ENCODE measurements around the gene RALGPS1. TPM values are rescaled to one million over a fixed set of nuclear protein-coding genes. Genes with fewer than 3 reads are reported as not detected.

RALGPS1 gene
- total RNA-seq, 2 experiments from 2014 or later: 1.9 to 2.2 TPM

DNA sequence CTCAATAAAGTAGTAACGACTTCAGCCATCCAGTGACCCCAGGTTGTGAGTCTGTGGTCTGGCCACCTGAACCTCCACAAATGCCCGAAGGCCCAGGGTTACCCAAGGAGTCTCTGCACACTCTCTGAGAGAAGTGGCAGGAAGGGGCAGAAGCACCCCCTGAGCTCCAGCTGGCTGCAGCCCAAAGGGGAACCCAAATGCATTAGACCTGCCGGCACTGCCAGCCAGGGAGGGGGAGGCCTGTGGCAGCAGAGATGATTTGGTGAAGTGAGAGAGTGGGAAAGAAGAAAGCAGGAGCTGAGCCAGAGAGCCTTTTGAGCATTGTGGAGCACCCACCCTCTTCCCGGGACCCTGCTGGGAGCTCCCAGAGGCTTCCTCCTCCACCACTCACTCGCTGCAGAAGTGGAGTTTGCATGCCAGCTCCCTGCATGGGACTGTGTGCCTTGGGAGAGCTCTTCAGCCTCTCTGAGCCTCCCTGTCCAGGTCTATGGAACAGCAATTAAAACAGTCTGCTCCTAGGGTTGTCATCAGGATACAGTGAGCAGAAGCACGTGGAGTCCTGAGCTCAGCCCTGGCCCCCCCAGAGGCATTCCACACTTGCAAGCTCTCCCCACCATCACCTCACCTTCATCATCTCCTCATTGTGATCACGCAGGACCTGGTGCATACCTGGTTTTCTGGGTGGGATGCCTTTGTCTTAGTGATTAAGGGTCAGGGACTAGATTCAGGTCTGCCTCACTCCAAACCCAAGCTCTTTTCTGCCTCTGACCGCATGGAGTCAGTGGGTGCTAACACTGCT lies 221.7 kb downstream of the RALGPS1 start:
- no peak for ATAC-seq
- Mint-ChIP-seq H3K27ac (no peak overlapping the region), H3K4me3 (no peak overlapping the region), H3K27me3 (no peaks in the 10 kb centered on the region), H3K4me1 (ENCODE audit: low read depth) (no peaks in the 10 kb centered on the region), H3K9me3 (no peaks in the 10 kb centered on the region), H3K36me3 (ENCODE audit: low read depth) (no peaks in the 10 kb centered on the region)
- intact Hi-C loops (cut with micrococcal nuclease): no loop called here
- POLR2A ChIA-PET: no interaction called here
- TF ChIP-seq, protein P1, sequence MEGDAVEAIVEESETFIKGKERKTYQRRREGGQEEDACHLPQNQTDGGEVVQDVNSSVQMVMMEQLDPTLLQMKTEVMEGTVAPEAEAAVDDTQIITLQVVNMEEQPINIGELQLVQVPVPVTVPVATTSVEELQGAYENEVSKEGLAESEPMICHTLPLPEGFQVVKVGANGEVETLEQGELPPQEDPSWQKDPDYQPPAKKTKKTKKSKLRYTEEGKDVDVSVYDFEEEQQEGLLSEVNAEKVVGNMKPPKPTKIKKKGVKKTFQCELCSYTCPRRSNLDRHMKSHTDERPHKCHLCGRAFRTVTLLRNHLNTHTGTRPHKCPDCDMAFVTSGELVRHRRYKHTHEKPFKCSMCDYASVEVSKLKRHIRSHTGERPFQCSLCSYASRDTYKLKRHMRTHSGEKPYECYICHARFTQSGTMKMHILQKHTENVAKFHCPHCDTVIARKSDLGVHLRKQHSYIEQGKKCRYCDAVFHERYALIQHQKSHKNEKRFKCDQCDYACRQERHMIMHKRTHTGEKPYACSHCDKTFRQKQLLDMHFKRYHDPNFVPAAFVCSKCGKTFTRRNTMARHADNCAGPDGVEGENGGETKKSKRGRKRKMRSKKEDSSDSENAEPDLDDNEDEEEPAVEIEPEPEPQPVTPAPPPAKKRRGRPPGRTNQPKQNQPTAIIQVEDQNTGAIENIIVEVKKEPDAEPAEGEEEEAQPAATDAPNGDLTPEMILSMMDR (IDR thresholded peaks at IDR 0.05): no peak
- CTCF ChIA-PET: interaction anchor here (1.2 kb wide), 1 partner anchor 112 kb away, joined by 3 read pairs; no protein-coding TSS in a partner anchor
- no peak for DNase-seq

DNA sequence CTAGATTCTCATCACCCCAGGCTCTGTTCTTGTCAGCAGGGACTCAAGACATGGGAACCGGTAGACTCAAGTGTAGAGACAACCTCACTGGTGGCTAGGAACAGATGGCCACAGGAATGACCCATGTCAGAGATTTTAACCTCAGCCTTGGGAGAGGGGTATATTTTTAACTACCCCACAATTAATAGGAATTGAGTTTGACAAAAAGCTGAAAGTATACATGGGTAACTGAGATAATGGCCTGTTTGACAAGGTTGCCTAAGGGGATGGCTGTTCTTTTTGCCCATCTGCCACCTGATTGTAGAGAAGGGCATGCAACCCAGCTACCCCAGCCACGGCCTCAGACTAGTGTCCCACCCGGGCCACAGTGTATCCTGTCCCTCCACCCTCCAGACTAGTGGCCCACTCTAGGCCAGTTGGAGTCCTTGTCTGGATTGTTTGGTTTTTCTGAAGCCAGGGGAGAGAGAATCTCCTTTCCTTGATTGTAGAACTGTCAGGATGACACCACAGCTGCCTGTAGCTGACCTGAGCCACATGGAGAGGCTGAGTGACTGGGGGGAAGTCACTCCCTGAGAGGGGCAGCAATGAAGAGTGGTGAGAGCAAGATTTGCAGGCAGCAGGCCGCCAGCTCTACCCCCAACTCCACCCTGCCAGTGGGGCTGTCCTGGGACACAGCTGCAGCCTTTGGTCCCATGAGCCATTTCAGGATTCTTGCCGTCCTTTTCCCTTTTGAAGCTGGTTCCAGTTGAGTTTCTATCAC lies 222.5 kb downstream of the RALGPS1 start:
- no peak overlapping the region for H3K4me3 Mint-ChIP-seq
- DNase-seq: no peak
- TF ChIP-seq, protein P1 (IDR thresholded peaks at IDR 0.05): no peak
- H3K4me1 Mint-ChIP-seq (ENCODE audit: low read depth): no peaks in the 10 kb centered on the region
- no peaks in the 10 kb centered on the region for H3K36me3 Mint-ChIP-seq (ENCODE audit: low read depth)
- no peaks in the 10 kb centered on the region for H3K27me3 Mint-ChIP-seq
- no peak for ATAC-seq
- no peaks in the 10 kb centered on the region for H3K9me3 Mint-ChIP-seq
- intact Hi-C loops (cut with micrococcal nuclease): no loop called here
- ChIA-PET POLR2A (interaction anchor here (1.0 kb wide), 1 partner anchor 18 kb away, joined by 3 read pairs; no protein-coding TSS in a partner anchor), CTCF (interaction anchor here (1.2 to 1.3 kb wide), 2 partner anchors 113 to 196 kb away, joined by 3 to 4 read pairs; no protein-coding TSS in a partner anchor)
- no peak overlapping the region for H3K27ac Mint-ChIP-seq

DNA sequence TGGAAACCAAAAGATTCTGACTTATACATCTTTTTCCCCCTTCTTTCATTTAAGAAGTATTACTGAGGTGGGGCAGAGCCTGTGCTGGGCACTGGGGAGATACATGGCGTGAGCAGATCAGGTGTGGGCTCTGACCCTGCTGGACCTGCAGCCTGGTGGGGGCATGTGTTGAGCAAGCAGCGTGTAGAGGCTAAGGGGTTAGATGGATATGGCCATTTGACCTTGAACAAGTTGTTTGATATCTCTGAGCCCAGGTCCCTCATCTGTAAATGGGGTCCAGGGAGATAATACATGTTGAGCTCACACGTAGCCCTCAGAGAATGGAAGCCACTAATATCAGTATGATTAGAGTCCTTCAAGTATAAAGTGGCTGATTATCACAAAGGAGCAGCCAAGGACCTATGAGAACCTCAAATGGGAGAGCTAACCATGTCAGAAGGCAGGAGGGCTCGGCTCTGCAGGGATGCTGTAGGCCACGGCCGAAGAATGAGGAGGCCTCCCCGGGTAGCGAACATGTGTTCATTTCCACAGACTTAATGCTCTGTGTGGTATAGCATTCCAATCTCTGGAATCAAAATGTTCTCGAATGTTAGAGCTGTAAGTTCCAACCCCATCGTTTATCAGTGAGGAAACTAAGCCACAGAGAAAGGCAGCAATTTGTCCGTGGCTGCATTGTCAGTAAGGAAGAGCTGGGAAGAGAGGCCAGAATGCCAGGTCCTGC lies 223.2 kb downstream of the RALGPS1 start:
- ChIA-PET CTCF (interaction anchor here (1.3 kb wide), 1 partner anchor 197 kb away, joined by 4 read pairs; no protein-coding TSS in a partner anchor), POLR2A (interaction anchor here (1.0 kb wide), 1 partner anchor 17 kb away, joined by 3 read pairs; no protein-coding TSS in a partner anchor)
- Mint-ChIP-seq H3K4me1 (ENCODE audit: low read depth) (no peaks in the 10 kb centered on the region), H3K27me3 (no peaks in the 10 kb centered on the region), H3K4me3 (no peak overlapping the region), H3K9me3 (no peaks in the 10 kb centered on the region), H3K36me3 (ENCODE audit: low read depth) (no peaks in the 10 kb centered on the region), H3K27ac (no peak overlapping the region)
- no peak for ATAC-seq
- no peak for DNase-seq
- intact Hi-C loops (cut with micrococcal nuclease): no loop called here
- TF ChIP-seq, protein P1 (IDR thresholded peaks at IDR 0.05): no peak

DNA sequence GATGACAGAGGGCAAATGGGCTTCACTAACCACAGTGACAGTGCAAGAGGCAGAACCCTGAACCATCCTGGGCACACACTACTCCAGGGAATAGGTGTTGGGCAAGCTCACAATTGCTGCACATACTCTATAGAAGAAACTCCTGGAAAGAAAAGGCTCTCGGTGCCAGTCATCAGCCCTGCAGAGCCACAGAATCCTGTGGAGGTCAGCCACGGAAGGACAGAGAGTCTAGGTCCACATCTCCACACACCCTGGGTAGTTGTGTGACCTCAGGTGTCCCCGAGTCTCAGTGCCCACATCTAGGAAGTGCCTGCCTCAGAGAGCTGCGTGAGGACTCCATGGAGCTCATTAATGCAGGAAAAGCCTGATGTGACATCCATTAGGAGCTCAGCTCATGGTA lies 223.9 kb downstream of the RALGPS1 start:
- Mint-ChIP-seq H3K36me3 (ENCODE audit: low read depth) (no peaks in the 10 kb centered on the region), H3K9me3 (no peaks in the 10 kb centered on the region), H3K4me3 (no peak overlapping the region), H3K4me1 (ENCODE audit: low read depth) (no peaks in the 10 kb centered on the region), H3K27ac (no peak overlapping the region), H3K27me3 (no peaks in the 10 kb centered on the region)
- DNase-seq (no peak), ATAC-seq (no peak)
- intact Hi-C loops (cut with micrococcal nuclease): no loop called here
- TF ChIP-seq, protein P1 (IDR thresholded peaks at IDR 0.05): no peak
- CTCF ChIA-PET: interaction anchor here (0.6 to 1.3 kb wide), 4 partner anchors 15 to 197 kb away, joined by 3 to 4 read pairs (median 3); no protein-coding TSS in a partner anchor
- POLR2A ChIA-PET: no interaction called here
